SK-N-MC (cell line): ENCODE results near the gene DNAH6.

ENCODE experiments used
- DNase-seq: peaks from one replicate; pipeline ENCODE4 v3.0.0-alpha.2; 2011; ENCODE audit warnings: low read depth, low spot score
- H3K27ac ChIP-seq: fragments of 200-600 bp; sonication (generic); 2 replicates; pipeline ENCODE4 v1.5.1; 2016; ENCODE audit warnings: mixed run types
- H3K36me3 ChIP-seq: fragments of 200-600 bp; sonication (generic); 2 replicates; pipeline ENCODE4 v1.6.1; 2017; ENCODE audit warnings: antibody characterized with exemption, low read length, mixed read lengths; ENCODE audit not compliant: insufficient read depth
- H3K4me3 ChIP-seq: fragments of 200-600 bp; sonication (generic); 2 replicates; pipeline ENCODE4 v1.5.1; 2016
- H3K9ac ChIP-seq: fragments of 200-600 bp; sonication (generic); 2 replicates; pipeline ENCODE4 v1.8.0; 2017; ENCODE audit warnings: mixed run types, mixed read lengths; ENCODE audit not compliant: insufficient read length
- H3K9me3 ChIP-seq: fragments of 200-600 bp; sonication (generic); 2 replicates; pipeline ENCODE4 v1.6.1; 2017; ENCODE audit warnings: low read depth, mild to moderate bottlenecking, antibody characterized with exemption, low read length, moderate library complexity, mixed read lengths
- EZH2 ChIP-seq: fragments of 200-600 bp; sonication (generic); IDR thresholded peaks from one replicate; pipeline ENCODE4 v1.6.1; 2017; ENCODE audit warnings: antibody characterized with exemption
- FOXP2 ChIP-seq: optimal IDR thresholded peaks from 2 replicates; pipeline ENCODE3; 2011; ENCODE audit warnings: mild to moderate bottlenecking, moderate library complexity; ENCODE audit not compliant: insufficient read depth; ENCODE audit errors: extremely low read length, control extremely low read depth
- POLR2AphosphoS5 ChIP-seq: IDR thresholded peaks from 2 replicates; pipeline ENCODE4 v1.6.1; 2012; ENCODE audit warnings: mild to moderate bottlenecking, low read depth, low read length, borderline replicate concordance

Gene DNAH6

GRCh38 chr2:84628486-84628885 lies 112.2 kb downstream of the DNAH6 start:
- TF ChIP-seq POLR2AphosphoS5 = no peak
- no peak for TF ChIP-seq EZH2
- no peak for TF ChIP-seq FOXP2
- no peak for DNase-seq
- Histone ChIP-seq H3K27ac (no peak overlapping the region), H3K9me3 (no peaks in the 10 kb centered on the region), H3K9ac (no peak overlapping the region), H3K36me3 (no peaks in the 10 kb centered on the region), H3K4me3 (no peak overlapping the region)

- DNase-seq = no peak
- Histone ChIP-seq H3K9ac (no peak overlapping the region), H3K9me3 (no peaks in the 10 kb centered on the region), H3K27ac (no peak overlapping the region), H3K36me3 (no peaks in the 10 kb centered on the region), H3K4me3 (no peak overlapping the region)
- TF ChIP-seq FOXP2 (no peak), POLR2AphosphoS5 (no peak), EZH2 (no peak)
Observed at GRCh38 chr2:84629550-84629949, 113.3 kb downstream of the DNAH6 start.

- Histone ChIP-seq H3K27ac (no peak overlapping the region), H3K9ac (no peak overlapping the region), H3K4me3 (no peak overlapping the region), H3K9me3 (no peaks in the 10 kb centered on the region), H3K36me3 (no peaks in the 10 kb centered on the region)
- TF ChIP-seq POLR2AphosphoS5 = no peak
- TF ChIP-seq EZH2 = no peak
- no peak for TF ChIP-seq FOXP2
- no peak for DNase-seq
Observed at GRCh38 chr2:84631047-84631446, 114.7 kb downstream of the DNAH6 start.

GRCh38 chr2:84631985-84632384 lies 115.7 kb downstream of the DNAH6 start:
- TF ChIP-seq EZH2 (no peak), POLR2AphosphoS5 (no peak), FOXP2 (no peak)
- no peak overlapping the region for H3K27ac ChIP-seq
- no peaks in the 10 kb centered on the region for H3K9me3 ChIP-seq
- no peak overlapping the region for H3K9ac ChIP-seq
- no peak for DNase-seq
- H3K4me3 ChIP-seq = no peak overlapping the region
- no peaks in the 10 kb centered on the region for H3K36me3 ChIP-seq

GRCh38 chr2:84636080-84636971 lies 120.0 kb downstream of the DNAH6 start:
- DNase-seq = no peak
- no peak overlapping the region for H3K9ac ChIP-seq
- no peak overlapping the region for H3K4me3 ChIP-seq
- TF ChIP-seq FOXP2 (no peak), EZH2 (no peak), POLR2AphosphoS5 (no peak)
- no peaks in the 10 kb centered on the region for H3K36me3 ChIP-seq
- no peak overlapping the region for H3K27ac ChIP-seq
- H3K9me3 ChIP-seq = no peaks in the 10 kb centered on the region

- H3K27ac ChIP-seq = no peak overlapping the region
- no peak overlapping the region for H3K4me3 ChIP-seq
- H3K36me3 ChIP-seq = no peaks in the 10 kb centered on the region
- no peak for DNase-seq
- no peak overlapping the region for H3K9ac ChIP-seq
- TF ChIP-seq POLR2AphosphoS5 (no peak), FOXP2 (no peak), EZH2 (no peak)
- no peaks in the 10 kb centered on the region for H3K9me3 ChIP-seq
Observed at GRCh38 chr2:84639751-84640150, 123.5 kb downstream of the DNAH6 start.

- H3K27ac ChIP-seq = no peak overlapping the region
- no peaks in the 10 kb centered on the region for H3K36me3 ChIP-seq
- no peaks in the 10 kb centered on the region for H3K9me3 ChIP-seq
- no peak overlapping the region for H3K9ac ChIP-seq
- no peak for DNase-seq
- TF ChIP-seq FOXP2 = no peak
- TF ChIP-seq EZH2 = no peak
- TF ChIP-seq POLR2AphosphoS5 = no peak
- H3K4me3 ChIP-seq = no peak overlapping the region
Observed at GRCh38 chr2:84640411-84640810, 124.1 kb downstream of the DNAH6 start.

- no peak for TF ChIP-seq POLR2AphosphoS5
- TF ChIP-seq FOXP2 = no peak
- no peak for TF ChIP-seq EZH2
- DNase-seq = no peak
- H3K9me3 ChIP-seq = no peaks in the 10 kb centered on the region
- no peak overlapping the region for H3K27ac ChIP-seq
- no peak overlapping the region for H3K4me3 ChIP-seq
- H3K9ac ChIP-seq = no peak overlapping the region
- no peaks in the 10 kb centered on the region for H3K36me3 ChIP-seq
Observed at GRCh38 chr2:84641021-84641420, 124.7 kb downstream of the DNAH6 start.
